Kidney (tissue), 14 donors: ENCODE measurements around the gene OSBPL8. TPM values are rescaled to one million over a fixed set of nuclear protein-coding genes. Genes with fewer than 3 reads are reported as not detected.

ENCODE experiments used
- DNase-seq, 5 donors: peaks; one replicate each; pipeline ENCODE4 v3.0.0-alpha.2; 2013 to 2020
- FAIRE-seq: peaks from 2 replicates; lab custom pipeline; 2012; peaks lifted over from hg19 to GRCh38; lab: Jason Lieb, UNC
- H3K27ac ChIP-seq, 2 donors: one replicate each; pipeline ENCODE4 v1.7.0; 2013; ENCODE audit warnings: low read depth in 2 of 2, low read length in 2 of 2, inconsistent platforms in 1 of 2
- H3K27me3 ChIP-seq: one replicate; pipeline ENCODE4 v1.7.1; 2013; ENCODE audit warnings: low read length, inconsistent platforms; ENCODE audit not compliant: control insufficient read depth, insufficient read depth
- H3K36me3 ChIP-seq, 3 donors: one replicate each; pipeline versions ENCODE4 v1.7.0 to v1.7.1; 2013; ENCODE audit warnings: low read length in 3 of 3, control low read depth in 1 of 3, inconsistent platforms in 1 of 3; ENCODE audit not compliant: insufficient read depth in 3 of 3, control insufficient read depth in 2 of 3
- H3K4me1 ChIP-seq, 3 donors: one replicate each; pipeline versions ENCODE4 v1.7.0 to v1.7.1; 2013; ENCODE audit warnings: low read length in 3 of 3, inconsistent platforms in 1 of 3, low read depth in 1 of 3; ENCODE audit not compliant: control insufficient read depth in 2 of 3, insufficient read depth in 2 of 3
- H3K4me3 ChIP-seq, 3 donors: one replicate each; pipeline versions ENCODE4 v1.7.0 to v1.8.1; 2013; ENCODE audit warnings: low read length in 3 of 3, control low read depth in 1 of 3, inconsistent platforms in 1 of 3
- H3K9ac ChIP-seq, 3 donors: one replicate each; pipeline versions ENCODE4 v1.7.0 to v1.7.1; 2013; ENCODE audit warnings: low read length in 3 of 3, control low read depth in 1 of 3, inconsistent platforms in 1 of 3
- H3K9me3 ChIP-seq, 3 donors: one replicate each; pipeline versions ENCODE4 v1.7.0 to v1.7.1; 2013; ENCODE audit warnings: low read length in 3 of 3, control low read depth in 1 of 3, inconsistent platforms in 1 of 3; ENCODE audit not compliant: control insufficient read depth in 2 of 3, insufficient read depth in 1 of 3
- CTCF ChIP-seq: IDR thresholded peaks from 3 replicates; pipeline ENCODE4 v1.5.1; 2012; ENCODE audit warnings: mild to moderate bottlenecking, moderate library complexity, borderline replicate concordance; ENCODE audit not compliant: insufficient read depth; ENCODE audit errors: extremely low read depth
- intact Hi-C: fragments of 100-400 bp; cut with DNase I; formaldehyde crosslinking; loops from one replicate; pipeline ENCODE4 v1.11.1; 2022
- polyA plus RNA-seq: library from polyadenylated mRNA; stranded (reverse); fragments of 350-450 nt; fragmentation: Illumina TruSeq; extraction: RNeasy Lipid Tissue Mini Kit (QIAGEN cat#74804); gene quantifications from one replicate; pipeline ENCODE4 v1.2.3, GENCODE V29; 2014; ENCODE audit warnings: low read depth, low replicate concordance; ENCODE audit not compliant: insufficient read depth
- total RNA-seq: library from RNA; stranded (reverse); fragmentation: NEBNext Ultra II Directional; extraction: Animal tissue kit (Norgen Biotek cat#: 25700); gene quantifications from one replicate; pipeline ENCODE4 v1.2.1, GENCODE V29; 2021
- donor health status: control.
- donor health status: control.
- donor health status: control.
- donor health status: control.
- donor health status: control.
- donor health status: DM: yes; HTN: yes; CAD: no.
- donor health status: Normal renal cell carcinoma (clear cell type).

OSBPL8 gene
- total and polyA plus RNA-seq, 2 donors from 2014 or later, result 11.5 to 69.7 TPM

GRCh38 chr12:76533331-76533730, 26.2 kb downstream of the OSBPL8 start:
- no peaks in the 10 kb centered on the region for H3K36me3 ChIP-seq
- no peak overlapping the region for H3K9ac ChIP-seq
- no peaks in the 10 kb centered on the region for H3K4me1 ChIP-seq
- peaks cover 0 to 2% (median 0%) of the 10 kb centered on the region in 3 donors for H3K9me3 ChIP-seq
- intact Hi-C loops, result no loop called here
- no peak for TF ChIP-seq CTCF
- no peak overlapping the region for H3K27ac ChIP-seq
- no peak overlapping the region for H3K4me3 ChIP-seq
- no peaks in the 10 kb centered on the region for H3K27me3 ChIP-seq
- no peak for FAIRE-seq
- no peak for DNase-seq

- peaks cover 0 to 2% (median 0%) of the 10 kb centered on the region in 3 donors for H3K9me3 ChIP-seq
- no peak for TF ChIP-seq CTCF
- no peak overlapping the region for H3K4me3 ChIP-seq
- intact Hi-C loops, result no loop called here
- FAIRE-seq (no peak), DNase-seq (no peak)
- no peaks in the 10 kb centered on the region for H3K4me1 ChIP-seq
- no peak overlapping the region for H3K9ac ChIP-seq
- no peaks in the 10 kb centered on the region for H3K36me3 ChIP-seq
- no peak overlapping the region for H3K27ac ChIP-seq
- no peaks in the 10 kb centered on the region for H3K27me3 ChIP-seq
Observed at GRCh38 chr12:76532520-76532919, 27.1 kb downstream of the OSBPL8 start.

DNA sequence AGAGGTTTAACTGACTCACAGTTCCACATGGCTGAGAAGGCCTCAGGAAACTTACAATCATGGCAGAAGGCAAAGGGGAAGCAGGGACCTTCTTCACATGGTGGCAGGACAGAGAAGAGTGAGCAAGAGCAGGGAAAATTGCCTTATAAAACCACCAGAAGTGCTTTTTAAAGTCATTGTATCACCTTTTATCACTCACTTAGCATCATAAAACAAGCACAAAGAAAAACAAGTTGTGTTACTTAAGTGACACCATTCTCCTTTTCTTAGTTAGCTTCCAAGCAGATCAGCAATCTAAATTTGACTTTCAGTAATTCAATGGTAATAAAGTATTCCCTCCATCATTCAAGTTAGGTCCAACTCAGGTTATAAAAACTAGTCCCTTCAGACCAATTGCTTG, 28.5 kb downstream of the OSBPL8 start:
- Histone ChIP-seq H3K27me3 (no peaks in the 10 kb centered on the region), H3K9ac (no peak overlapping the region), H3K4me1 (no peaks in the 10 kb centered on the region), H3K36me3 (no peaks in the 10 kb centered on the region), H3K27ac (no peak overlapping the region), H3K9me3 (peaks cover 0 to 2% (median 0%) of the 10 kb centered on the region in 3 donors), H3K4me3 (no peak overlapping the region)
- intact Hi-C loops, result no loop called here
- no peak for FAIRE-seq
- TF ChIP-seq CTCF, result no peak
- no peak for DNase-seq

GRCh38 chr12:76530516-76530915, 29.1 kb downstream of the OSBPL8 start:
- Histone ChIP-seq H3K4me1 (no peaks in the 10 kb centered on the region), H3K9ac (no peak overlapping the region), H3K9me3 (peaks cover 0 to under 1% (median 0%) of the 10 kb centered on the region in 3 donors), H3K36me3 (no peaks in the 10 kb centered on the region), H3K27ac (no peak overlapping the region), H3K27me3 (no peaks in the 10 kb centered on the region), H3K4me3 (no peak overlapping the region)
- DNase-seq (no peak), FAIRE-seq (no peak)
- no peak for TF ChIP-seq CTCF
- intact Hi-C loops, result no loop called here
